H1 (cell line): Measurements from ENCODE around the gene TBK1. TPM values are rescaled to one million over a fixed set of nuclear protein-coding genes. Genes with fewer than 3 reads are reported as not detected.

Source experiments
- KDM1A ChIP-seq: fragments of 200-600, 300-600 bp; sonication (generic); IDR thresholded peaks from 2 replicates; pipeline ENCODE4 v1.7.1; 2016; ENCODE audit warnings: mild to moderate bottlenecking, low read length, borderline replicate concordance
- SIX5 ChIP-seq: IDR thresholded peaks from 2 replicates; pipeline ENCODE4 v1.6.1; 2011; ENCODE audit warnings: mild to moderate bottlenecking, low read depth, low read length
- polyA plus RNA-seq, 7 experiments: library from polyadenylated mRNA; depleted of rRNA in 3 of 7; stranded (reverse) in 5 of 7; unstranded in 2 of 7; fragments of >200 nt in 5 of 7; fragments of 200-250 nt in 2 of 7; gene quantifications; 1 replicate in 5 of 7; 2 replicates in 1 of 7; 4 replicates in 1 of 7; pipeline versions ENCODE4 v1.2.1 to v1.2.3, GENCODE V29; 2011 to 2013; ENCODE audit warnings: missing spikeins in 2 of 7, mixed read lengths in 2 of 7
- total RNA-seq: library from RNA; stranded (reverse); fragmentation: NEBNext Ultra II Directional; extraction: Animal tissue kit (Norgen Biotek cat#: 25700); gene quantifications from 2 replicates; pipeline ENCODE4 v1.2.1, GENCODE V29; 2021

The TBK1 gene
- total and polyA plus RNA-seq, 2 of the 8 experiments (the other 6 are each of a cell fraction or from before 2014, with no cell fraction given): 5.3 to 20.4 TPM

- no peak for TF ChIP-seq KDM1A
- no peak for TF ChIP-seq SIX5
Observed at GRCh38 chr12:64428956-64429355, 23.0 kb upstream of the TBK1 start (continued).
